ACC112 (cell line): ENCODE results near the gene LILRB4.
"Not testable (repeated sequence)": the region's sequence is repeated elsewhere in the genome, so short reads cannot be mapped to it uniquely, and the experiment has no call there.

ENCODE experiments used
- H2AFZ ChIP-seq: fragments of 200-600 bp; sonication (generic); one replicate; pipeline ENCODE4 v1.6.0; 2017; ENCODE audit warnings: antibody characterized with exemption, low read length; ENCODE audit not compliant: unreplicated experiment
- H3K27ac ChIP-seq: fragments of 200-600 bp; sonication (generic); 2 replicates; pipeline ENCODE4 v1.5.1; 2014; ENCODE audit warnings: low read depth, mild to moderate bottlenecking, antibody characterized with exemption, low read length, moderate library complexity
- H3K27me3 ChIP-seq: fragments of 200-600 bp; sonication (generic); 2 replicates; pipeline ENCODE4 v1.6.1; 2014; ENCODE audit warnings: mild to moderate bottlenecking, antibody characterized with exemption, low read length, moderate library complexity, mixed read lengths; ENCODE audit not compliant: insufficient read depth
- H3K36me3 ChIP-seq: fragments of 200-600 bp; sonication (generic); 2 replicates; pipeline ENCODE4 v1.6.1; 2016; ENCODE audit warnings: mild to moderate bottlenecking, antibody characterized with exemption, low read length, moderate library complexity, mixed read lengths; ENCODE audit not compliant: insufficient read depth
- H3K4me1 ChIP-seq: fragments of 200-600 bp; sonication (generic); one replicate; pipeline ENCODE4 v1.6.1; 2016; ENCODE audit warnings: low read length, mixed read lengths; ENCODE audit not compliant: insufficient read depth, unreplicated experiment, control insufficient read depth
- H3K4me3 ChIP-seq: fragments of 200-600 bp; sonication (generic); 2 replicates; pipeline ENCODE4 v1.5.1; 2014; ENCODE audit warnings: mild to moderate bottlenecking, low read depth, low read length
- H3K79me2 ChIP-seq: fragments of 200-600 bp; sonication (generic); one replicate; pipeline ENCODE4 v1.6.0; 2016; ENCODE audit warnings: low read length; ENCODE audit not compliant: control insufficient read depth, unreplicated experiment, insufficient read depth

Gene LILRB4

DNA sequence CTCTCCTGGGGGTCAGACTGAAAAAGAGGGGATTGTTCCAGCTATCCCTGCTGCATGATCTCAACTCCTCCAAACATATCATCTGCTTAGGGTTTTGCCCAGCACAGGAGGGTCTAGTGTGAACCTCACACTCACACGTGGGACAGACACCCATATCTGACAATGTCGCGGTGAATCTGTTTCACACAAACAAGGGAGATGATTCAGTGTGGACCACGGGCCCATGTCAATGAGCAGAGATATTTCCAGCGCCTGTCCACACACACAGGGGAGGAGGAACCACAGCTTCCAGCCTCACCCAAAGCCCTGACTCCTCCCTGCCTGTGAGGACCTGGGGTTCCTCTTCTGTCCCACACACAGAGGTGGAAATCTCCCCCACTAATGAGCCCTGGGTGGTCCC lies 31.9 kb downstream of the LILRB4 start:
- Histone ChIP-seq H3K27me3 (no peaks in the 10 kb centered on the region), H3K36me3 (no peaks in the 10 kb centered on the region), H3K4me1 (no peaks in the 10 kb centered on the region), H3K79me2 (no peaks in the 10 kb centered on the region), H2AFZ (no peak overlapping the region), H3K27ac (no peak overlapping the region), H3K4me3 (no peak overlapping the region)

DNA sequence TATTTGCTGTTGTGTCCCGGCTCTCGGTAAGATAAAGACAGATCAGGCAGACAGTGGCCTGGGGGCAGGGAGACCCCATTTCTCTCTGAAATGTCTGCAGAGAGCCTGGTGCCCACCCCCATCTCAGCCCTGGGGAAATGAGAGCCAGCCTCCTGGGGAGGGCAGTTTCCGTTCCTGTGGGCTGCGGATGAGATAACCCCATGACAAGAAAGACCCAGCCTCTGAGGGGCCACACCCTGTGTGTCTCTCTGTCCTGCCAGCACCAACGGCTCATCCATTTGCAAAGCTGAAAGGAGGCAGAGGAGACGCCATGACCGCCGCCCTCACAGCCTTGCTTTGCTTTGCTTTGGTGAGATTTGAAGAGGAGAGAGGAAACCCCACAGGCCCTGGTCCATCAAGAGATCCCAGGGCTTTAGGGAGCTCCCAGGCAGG lies 33.3 kb downstream of the LILRB4 start:
- Histone ChIP-seq H3K4me3 (no peak overlapping the region), H3K36me3 (no peaks in the 10 kb centered on the region), H3K79me2 (no peaks in the 10 kb centered on the region), H3K27me3 (no peaks in the 10 kb centered on the region), H3K4me1 (no peaks in the 10 kb centered on the region), H2AFZ (no peak overlapping the region), H3K27ac (no peak overlapping the region)

- no peaks in the 10 kb centered on the region for H3K79me2 ChIP-seq
- H3K4me3 ChIP-seq = no peak overlapping the region
- no peak overlapping the region for H3K27ac ChIP-seq
- H3K27me3 ChIP-seq = no peaks in the 10 kb centered on the region
- no peaks in the 10 kb centered on the region for H3K36me3 ChIP-seq
- H3K4me1 ChIP-seq = no peaks in the 10 kb centered on the region
- no peak overlapping the region for H2AFZ ChIP-seq
Measured at GRCh38 chr19:54696766-54697165, 34.0 kb downstream of the LILRB4 start.

GRCh38 chr19:54697716-54698115 lies 34.9 kb downstream of the LILRB4 start:
- H3K36me3 ChIP-seq, H3K27me3 ChIP-seq, H3K27ac ChIP-seq, H3K4me3 ChIP-seq, H2AFZ ChIP-seq, H3K79me2 ChIP-seq, H3K4me1 ChIP-seq: not testable (repeated sequence)

DNA sequence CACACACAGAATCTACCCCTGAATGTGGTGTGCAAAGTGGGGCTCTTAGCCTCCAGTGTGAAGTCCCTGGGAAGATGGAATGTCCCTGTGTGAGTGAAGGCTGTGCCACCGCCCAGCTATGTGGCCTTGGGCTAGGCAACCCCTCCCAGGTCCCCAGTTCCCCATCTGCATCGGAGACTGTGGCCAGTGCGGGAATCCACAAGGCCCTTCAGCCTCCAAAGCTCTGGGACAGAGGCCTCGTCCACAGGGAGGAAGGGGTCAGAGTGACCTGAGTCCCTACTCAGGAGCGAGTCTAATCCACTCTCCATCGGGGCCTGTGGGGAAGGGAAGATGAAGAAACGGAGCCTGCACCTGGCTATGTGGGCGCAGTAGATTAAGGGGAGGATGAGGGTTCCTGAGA lies 42.1 kb downstream of the LILRB4 start:
- Histone ChIP-seq H2AFZ (no peak overlapping the region), H3K27me3 (no peaks in the 10 kb centered on the region)

GRCh38 chr19:54707962-54708361 lies 45.2 kb downstream of the LILRB4 start:
- no peak overlapping the region for H3K4me3 ChIP-seq
- H3K79me2 ChIP-seq = no peaks in the 10 kb centered on the region
- H2AFZ ChIP-seq = no peak overlapping the region
- H3K27ac ChIP-seq = no peak overlapping the region
- no peaks in the 10 kb centered on the region for H3K27me3 ChIP-seq
- no peaks in the 10 kb centered on the region for H3K36me3 ChIP-seq
- H3K4me1 ChIP-seq = no peaks in the 10 kb centered on the region

More for the DNA sequence above, 42.1 kb downstream of the LILRB4 start:
- H3K36me3 ChIP-seq = no peaks in the 10 kb centered on the region
- H3K79me2 ChIP-seq = no peaks in the 10 kb centered on the region
- no peak overlapping the region for H3K4me3 ChIP-seq
- H3K27ac ChIP-seq = no peak overlapping the region
- H3K4me1 ChIP-seq = no peaks in the 10 kb centered on the region

GRCh38 chr19:54708781-54709180 lies 46.0 kb downstream of the LILRB4 start:
- Histone ChIP-seq H2AFZ (no peak overlapping the region), H3K4me1 (no peaks in the 10 kb centered on the region), H3K27ac (no peak overlapping the region), H3K36me3 (no peaks in the 10 kb centered on the region), H3K79me2 (no peaks in the 10 kb centered on the region), H3K27me3 (no peaks in the 10 kb centered on the region), H3K4me3 (no peak overlapping the region)

DNA sequence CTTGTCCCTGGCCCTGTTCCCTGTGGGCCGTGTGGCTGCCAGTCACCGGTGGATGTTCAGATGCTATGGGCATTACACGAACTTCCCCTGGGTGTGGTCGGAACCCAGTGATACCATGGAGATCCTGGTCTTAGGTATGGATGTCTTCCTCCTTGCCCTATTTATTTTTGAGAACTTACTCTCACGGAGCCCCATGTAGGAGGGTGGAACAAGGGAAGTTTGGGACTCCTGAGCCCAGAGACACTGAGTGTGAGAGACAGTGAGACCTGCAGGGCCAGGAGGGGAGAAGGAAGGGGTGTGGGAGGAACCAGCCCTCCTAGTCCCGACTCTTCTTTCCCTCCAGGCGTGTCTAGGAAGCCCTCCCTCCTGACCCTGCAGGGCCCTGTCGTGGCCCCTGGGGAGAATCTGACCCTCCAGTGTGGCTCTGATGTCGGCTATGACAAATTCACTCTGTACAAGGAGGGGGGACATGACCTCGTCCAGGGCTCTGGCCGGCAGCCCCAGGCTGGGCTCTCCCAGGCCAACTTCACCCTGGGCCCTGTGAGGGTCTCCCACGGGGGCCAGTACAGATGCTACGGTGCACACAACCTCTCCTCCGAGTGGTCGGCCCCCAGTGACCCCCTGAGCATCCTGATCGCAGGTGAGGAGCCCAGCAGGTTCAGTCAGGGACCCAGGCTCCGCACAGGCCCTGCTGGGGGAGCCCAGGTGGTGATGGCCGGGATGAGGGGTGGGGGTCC lies 46.6 kb downstream of the LILRB4 start:
- H3K27me3 ChIP-seq = no peaks in the 10 kb centered on the region
- no peak overlapping the region for H3K27ac ChIP-seq

DNA sequence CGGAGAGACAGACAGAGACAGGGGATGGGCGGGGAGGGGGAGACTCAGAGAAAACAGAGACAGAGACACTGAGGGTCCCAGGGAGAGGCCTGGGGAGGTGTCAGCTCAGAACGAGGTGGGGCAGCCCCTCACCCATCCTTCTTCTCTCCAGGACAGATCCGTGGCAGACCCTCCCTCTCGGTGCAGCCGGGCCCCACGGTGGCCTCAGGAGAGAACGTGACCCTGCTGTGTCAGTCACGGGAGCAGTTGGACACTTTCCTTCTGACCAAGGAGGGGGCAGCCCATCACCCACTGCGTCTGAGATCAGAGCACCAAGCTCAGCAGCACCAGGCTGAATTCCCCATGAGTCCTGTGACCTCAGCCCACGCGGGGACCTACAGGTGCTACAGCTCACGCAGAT lies 47.2 kb downstream of the LILRB4 start:
- H3K27ac ChIP-seq, H3K36me3 ChIP-seq, H3K79me2 ChIP-seq, H3K27me3 ChIP-seq, H3K4me1 ChIP-seq, H2AFZ ChIP-seq, H3K4me3 ChIP-seq: not testable (repeated sequence)

More for the DNA sequence above, 46.6 kb downstream of the LILRB4 start:
- no peaks in the 10 kb centered on the region for H3K79me2 ChIP-seq
- no peaks in the 10 kb centered on the region for H3K4me1 ChIP-seq
- H3K36me3 ChIP-seq = no peaks in the 10 kb centered on the region
- no peak overlapping the region for H2AFZ ChIP-seq
- no peak overlapping the region for H3K4me3 ChIP-seq
